WTC11 (cell line): ENCODE results near the gene GIGYF2. TPM values are rescaled to one million over a fixed set of nuclear protein-coding genes. Genes with fewer than 3 reads are reported as not detected.

ENCODE experiments used
- ATAC-seq: fragments of 200-7000 bp; cut with Tn5 transposase; 2 replicates; pipeline ENCODE4 v1.10.0; 2021; ENCODE audit warnings: mild to moderate bottlenecking, moderate library complexity
- CTCF ChIA-PET: fragments of 300-600 bp; sonication (Branson Sonifier 250); formaldehyde crosslinking; loops from one replicate; lab custom pipeline; 2021; ENCODE audit warnings: antibody characterized with exemption; lab: Charles Lee
- POLR2A ChIA-PET: fragments of 350-600 bp; sonication (Branson Sonifier 250); formaldehyde crosslinking; loops from one replicate; lab custom pipeline; 2021; ENCODE audit warnings: antibody characterized with exemption; lab: Charles Lee
- DNase-seq: peaks from one replicate; pipeline ENCODE4 v3.0.0; 2021; ENCODE audit warnings: low spot score
- H3K27ac Mint-ChIP-seq: 2 replicates; pipeline ENCODE4 v1.8.0; 2021; ENCODE audit warnings: mixed read lengths
- H3K27me3 Mint-ChIP-seq: 2 replicates; pipeline ENCODE4 v1.8.0; 2021; ENCODE audit warnings: low read depth, mild to moderate bottlenecking, moderate library complexity, mixed read lengths
- H3K36me3 Mint-ChIP-seq: 2 replicates; pipeline ENCODE4 v1.8.0; 2021; ENCODE audit warnings: mixed read lengths
- H3K4me1 Mint-ChIP-seq: 2 replicates; pipeline ENCODE4 v1.8.0; 2022; ENCODE audit warnings: mixed read lengths
- H3K4me3 Mint-ChIP-seq: 2 replicates; pipeline ENCODE4 v1.8.0; 2021; ENCODE audit warnings: mild to moderate bottlenecking, moderate library complexity, mixed read lengths
- H3K9me3 Mint-ChIP-seq: 2 replicates; pipeline ENCODE4 v1.8.0; 2021; ENCODE audit warnings: mixed read lengths
- ATF1 ChIP-seq: sonication (generic); formaldehyde crosslinking; IDR thresholded peaks from 2 replicates; pipeline ENCODE4 v1.8.1; 2023; ENCODE audit warnings: mild to moderate bottlenecking, moderate library complexity, missing genetic modification reagents
- CBFB ChIP-seq: sonication (generic); formaldehyde crosslinking; IDR thresholded peaks from 2 replicates; pipeline ENCODE4 v1.8.1; 2022; ENCODE audit warnings: mild to moderate bottlenecking, low read depth, missing genetic modification reagents
- ETV6 ChIP-seq: sonication (generic); formaldehyde crosslinking; IDR thresholded peaks from 2 replicates; pipeline ENCODE4 v1.8.1; 2022; ENCODE audit warnings: mild to moderate bottlenecking, missing genetic modification reagents
- GRHL2 ChIP-seq: fragments of 250-450 bp; sonication (Bioruptor Pico); IDR thresholded peaks from 2 replicates; pipeline ENCODE4 v1.8.0; 2022; ENCODE audit warnings: mild to moderate bottlenecking, moderate library complexity; ENCODE audit not compliant: insufficient replicate concordance, severe bottlenecking
- MAX ChIP-seq: sonication (generic); formaldehyde crosslinking; IDR thresholded peaks from 2 replicates; pipeline ENCODE4 v1.8.0; 2022; ENCODE audit warnings: mild to moderate bottlenecking, missing genetic modification reagents
- OVOL2 ChIP-seq: fragments of 250-450 bp; sonication (Bioruptor Pico); IDR thresholded peaks from 2 replicates; pipeline ENCODE4 v1.9.0; 2021; ENCODE audit warnings: mild to moderate bottlenecking, borderline replicate concordance
- PRRX2 ChIP-seq: fragments of 250-450 bp; sonication (Bioruptor Pico); IDR thresholded peaks from 2 replicates; pipeline ENCODE4 v1.8.0; 2021; ENCODE audit warnings: mild to moderate bottlenecking
- SOX15 ChIP-seq: fragments of 250-450 bp; sonication (Bioruptor Pico); IDR thresholded peaks from 2 replicates; pipeline ENCODE4 v1.9.0; 2021; ENCODE audit warnings: mild to moderate bottlenecking
- SP1 ChIP-seq: sonication (generic); formaldehyde crosslinking; conservative IDR thresholded peaks from 2 replicates; pipeline ENCODE4 v1.8.1; 2022; ENCODE audit warnings: missing genetic modification reagents
- TP53 ChIP-seq: sonication (generic); formaldehyde crosslinking; IDR thresholded peaks from 2 replicates; pipeline ENCODE4 v1.8.1; 2023; ENCODE audit warnings: mild to moderate bottlenecking, missing genetic modification reagents
- USF2 ChIP-seq: sonication (generic); formaldehyde crosslinking; IDR thresholded peaks from 2 replicates; pipeline ENCODE4 v1.8.1; 2023; ENCODE audit warnings: mild to moderate bottlenecking, missing genetic modification reagents, moderate library complexity
- ZNF232 ChIP-seq: sonication (generic); formaldehyde crosslinking; IDR thresholded peaks from 2 replicates; pipeline ENCODE4 v1.8.0; 2022; ENCODE audit warnings: mild to moderate bottlenecking, missing genetic modification reagents
- ZNF281 ChIP-seq: sonication (generic); formaldehyde crosslinking; IDR thresholded peaks from 2 replicates; pipeline ENCODE4 v1.8.0; 2023; ENCODE audit warnings: mild to moderate bottlenecking, missing genetic modification reagents
- total RNA-seq: library from RNA; stranded (reverse); gene quantifications from 3 replicates; pipeline ENCODE4 v1.2.3, GENCODE V29; 2021
- TF ChIP-seq, protein P1 (sequence below): sonication (generic); formaldehyde crosslinking; IDR thresholded peaks from 2 replicates; pipeline ENCODE4 v1.8.1; 2023; ENCODE audit warnings: mild to moderate bottlenecking, missing genetic modification reagents, moderate library complexity
- TF ChIP-seq, protein P2 (sequence below): sonication (generic); formaldehyde crosslinking; IDR thresholded peaks from 2 replicates; pipeline ENCODE4 v1.8.0; 2022; ENCODE audit warnings: mild to moderate bottlenecking, missing genetic modification reagents
- TF ChIP-seq, protein P3 (sequence below): sonication (generic); formaldehyde crosslinking; IDR thresholded peaks from 2 replicates; pipeline ENCODE4 v1.8.0; 2022; ENCODE audit warnings: mild to moderate bottlenecking, missing genetic modification reagents
- TF ChIP-seq, protein P4 (sequence below): fragments of 200-600 bp; IDR thresholded peaks from 2 replicates; pipeline ENCODE4 v1.8.0; 2022; ENCODE audit warnings: antibody characterized with exemption

GIGYF2 gene
- total RNA-seq, 1 experiment from 2014 or later, result 53.1 TPM

DNA sequence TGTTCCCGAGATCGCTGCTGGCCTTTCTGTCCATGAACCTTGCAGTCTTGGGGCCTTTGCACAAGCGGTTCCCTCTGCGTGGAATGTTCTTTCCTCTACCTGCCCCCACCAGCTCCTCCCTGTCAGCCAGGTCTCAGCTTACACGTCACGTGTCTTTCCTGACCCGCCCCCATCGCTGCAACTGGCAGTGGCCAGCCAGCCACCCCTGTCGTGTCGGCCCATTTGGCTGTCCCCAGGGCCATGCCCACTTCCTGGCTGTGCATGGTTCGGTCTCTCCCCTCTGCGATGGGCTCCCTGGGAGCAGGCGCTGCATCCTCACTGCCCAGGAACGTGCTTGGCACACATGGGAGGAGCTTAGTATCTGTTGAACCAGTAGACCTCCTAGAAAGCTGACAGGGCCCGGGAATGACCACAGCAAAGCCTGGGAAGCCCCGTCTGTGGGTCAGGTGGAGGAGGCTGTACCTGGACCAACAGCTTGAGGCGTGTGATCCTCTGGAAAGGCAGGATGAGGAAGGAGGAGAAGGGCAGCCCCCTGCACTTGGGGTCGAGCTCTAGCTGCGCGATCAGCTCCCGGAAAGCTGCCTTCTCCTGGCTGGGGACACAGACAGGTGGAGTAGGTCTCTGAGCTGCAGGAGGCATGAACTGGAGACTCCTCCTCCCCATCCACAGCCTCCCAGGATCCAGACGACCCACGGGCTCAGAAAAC lies 193.9 kb downstream of the GIGYF2 start:
- CTCF ChIA-PET, result interaction anchor here (0.6 to 2.2 kb wide), 13 partner anchors 10 to 552 kb away, joined by 3 to 12 read pairs (median 4); no protein-coding TSS in a partner anchor
- no peak for TF ChIP-seq CBFB (CRISPR knock-in tag)
- TF ChIP-seq, protein P1, sequence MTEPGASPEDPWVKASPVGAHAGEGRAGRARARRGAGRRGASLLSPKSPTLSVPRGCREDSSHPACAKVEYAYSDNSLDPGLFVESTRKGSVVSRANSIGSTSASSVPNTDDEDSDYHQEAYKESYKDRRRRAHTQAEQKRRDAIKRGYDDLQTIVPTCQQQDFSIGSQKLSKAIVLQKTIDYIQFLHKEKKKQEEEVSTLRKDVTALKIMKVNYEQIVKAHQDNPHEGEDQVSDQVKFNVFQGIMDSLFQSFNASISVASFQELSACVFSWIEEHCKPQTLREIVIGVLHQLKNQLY (CRISPR knock-in tag), result no peak
- peak; percentile 95 for TF ChIP-seq USF2 (CRISPR knock-in tag)
- TF ChIP-seq ATF1, result no peak
- peak; percentile 37; the same call in 1 of the 2 replicates for TF ChIP-seq ZNF281 (CRISPR knock-in tag)
- TF ChIP-seq SOX15 (CRISPR knock-in tag), result no peak
- peak; percentile 78 for TF ChIP-seq MAX (CRISPR knock-in tag)
- TF ChIP-seq, protein P2, sequence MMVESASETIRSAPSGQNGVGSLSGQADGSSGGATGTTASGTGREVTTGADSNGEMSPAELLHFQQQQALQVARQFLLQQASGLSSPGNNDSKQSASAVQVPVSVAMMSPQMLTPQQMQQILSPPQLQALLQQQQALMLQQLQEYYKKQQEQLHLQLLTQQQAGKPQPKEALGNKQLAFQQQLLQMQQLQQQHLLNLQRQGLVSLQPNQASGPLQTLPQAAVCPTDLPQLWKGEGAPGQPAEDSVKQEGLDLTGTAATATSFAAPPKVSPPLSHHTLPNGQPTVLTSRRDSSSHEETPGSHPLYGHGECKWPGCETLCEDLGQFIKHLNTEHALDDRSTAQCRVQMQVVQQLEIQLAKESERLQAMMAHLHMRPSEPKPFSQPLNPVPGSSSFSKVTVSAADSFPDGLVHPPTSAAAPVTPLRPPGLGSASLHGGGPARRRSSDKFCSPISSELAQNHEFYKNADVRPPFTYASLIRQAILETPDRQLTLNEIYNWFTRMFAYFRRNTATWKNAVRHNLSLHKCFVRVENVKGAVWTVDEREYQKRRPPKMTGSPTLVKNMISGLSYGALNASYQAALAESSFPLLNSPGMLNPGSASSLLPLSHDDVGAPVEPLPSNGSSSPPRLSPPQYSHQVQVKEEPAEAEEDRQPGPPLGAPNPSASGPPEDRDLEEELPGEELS, result peak; percentile 44; the same call in 1 of the 2 replicates
- peak; percentile 46; the same call in 1 of the 2 replicates for TF ChIP-seq SP1 (CRISPR knock-in tag)
- TF ChIP-seq, protein P3, sequence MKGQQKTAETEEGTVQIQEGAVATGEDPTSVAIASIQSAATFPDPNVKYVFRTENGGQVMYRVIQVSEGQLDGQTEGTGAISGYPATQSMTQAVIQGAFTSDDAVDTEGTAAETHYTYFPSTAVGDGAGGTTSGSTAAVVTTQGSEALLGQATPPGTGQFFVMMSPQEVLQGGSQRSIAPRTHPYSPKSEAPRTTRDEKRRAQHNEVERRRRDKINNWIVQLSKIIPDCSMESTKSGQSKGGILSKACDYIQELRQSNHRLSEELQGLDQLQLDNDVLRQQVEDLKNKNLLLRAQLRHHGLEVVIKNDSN, result peak; percentile 94
- peak; percentile 59; the same call in 1 of the 2 replicates for TF ChIP-seq ETV6 (CRISPR knock-in tag)
- 0 out of 2 replicates have a peak, but pooled peaks have one; percentile 27 for TF ChIP-seq ZNF232 (CRISPR knock-in tag)
- TF ChIP-seq PRRX2 (CRISPR knock-in tag), result no peak
- TF ChIP-seq, protein P4, sequence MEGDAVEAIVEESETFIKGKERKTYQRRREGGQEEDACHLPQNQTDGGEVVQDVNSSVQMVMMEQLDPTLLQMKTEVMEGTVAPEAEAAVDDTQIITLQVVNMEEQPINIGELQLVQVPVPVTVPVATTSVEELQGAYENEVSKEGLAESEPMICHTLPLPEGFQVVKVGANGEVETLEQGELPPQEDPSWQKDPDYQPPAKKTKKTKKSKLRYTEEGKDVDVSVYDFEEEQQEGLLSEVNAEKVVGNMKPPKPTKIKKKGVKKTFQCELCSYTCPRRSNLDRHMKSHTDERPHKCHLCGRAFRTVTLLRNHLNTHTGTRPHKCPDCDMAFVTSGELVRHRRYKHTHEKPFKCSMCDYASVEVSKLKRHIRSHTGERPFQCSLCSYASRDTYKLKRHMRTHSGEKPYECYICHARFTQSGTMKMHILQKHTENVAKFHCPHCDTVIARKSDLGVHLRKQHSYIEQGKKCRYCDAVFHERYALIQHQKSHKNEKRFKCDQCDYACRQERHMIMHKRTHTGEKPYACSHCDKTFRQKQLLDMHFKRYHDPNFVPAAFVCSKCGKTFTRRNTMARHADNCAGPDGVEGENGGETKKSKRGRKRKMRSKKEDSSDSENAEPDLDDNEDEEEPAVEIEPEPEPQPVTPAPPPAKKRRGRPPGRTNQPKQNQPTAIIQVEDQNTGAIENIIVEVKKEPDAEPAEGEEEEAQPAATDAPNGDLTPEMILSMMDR, result no peak
- no peak for TF ChIP-seq GRHL2 (CRISPR knock-in tag)
- no peak for TF ChIP-seq OVOL2 (CRISPR knock-in tag)
- no peak for TF ChIP-seq TP53 (CRISPR knock-in tag)
- DNase-seq (peak; percentile 77), ATAC-seq (peak; percentile 69)
- Mint-ChIP-seq H3K9me3 (no peaks in the 10 kb centered on the region), H3K36me3 (no peaks in the 10 kb centered on the region), H3K4me1 (peaks cover 27% of the 10 kb centered on the region), H3K27me3 (peaks cover 3% of the 10 kb centered on the region; the same call in 1 of the 2 replicates), H3K27ac (peak overlapping the region; percentile 37; the same call in 1 of the 2 replicates), H3K4me3 (peak overlapping the region; percentile 45)
- POLR2A ChIA-PET, result no interaction called here
